Epithelial cell of alveolus of lung (primary cell): ENCODE data around the gene YWHAB. TPM values are rescaled to one million over a fixed set of nuclear protein-coding genes. Genes with fewer than 3 reads are reported as not detected.

Experiments used
- total RNA-seq: library from RNA; depleted of rRNA; stranded (reverse); fragments of >200 nt; gene quantifications from 2 replicates; pipeline ENCODE4 v1.2.1, GENCODE V29; 2015

YWHAB gene
- 76.7 and 149 TPM in 2 replicates for total RNA-seq

GRCh38 chr20:44885392-44886265 is at the start of gene YWHAB:
TSS of gene YWHAB (plus strand) at chr20:44885705. CDS start at chr20:44901534, 15,829 bp downstream.

GRCh38 chr20:44909872-44910689 is 24.6 kb downstream of the YWHAB start, which contains the start of gene PABPC1L:
TSS of gene PABPC1L (plus strand) at chr20:44910060. CDS start at chr20:44910144, 84 bp downstream.

Other genes starting within 250 kb of the YWHAB start
- gene ADA, start 234.0 kb upstream of the YWHAB start, total RNA-seq: 5.7 and 9.6 TPM in 2 replicates
- gene CCN5, start 170.3 kb upstream of the YWHAB start, total RNA-seq: 5.0 TPM in 1 of 2 replicates, not detected in the other
- not detected in 2 replicates for gene KCNK15, start 139.8 kb upstream of the YWHAB start, total RNA-seq
- not detected in 2 replicates for gene RIMS4, start 75.2 kb upstream of the YWHAB start, total RNA-seq
- 3.7 and 4.9 TPM in 2 replicates for gene PABPC1L, start 24.4 kb downstream of the YWHAB start, total RNA-seq
- gene TOMM34, start 74.7 kb downstream of the YWHAB start, total RNA-seq: 26.7 and 54.7 TPM in 2 replicates
- gene STK4, start 80.8 kb downstream of the YWHAB start, total RNA-seq: 13.7 and 16.4 TPM in 2 replicates
- gene KCNS1, start 215.4 kb downstream of the YWHAB start, total RNA-seq: 0.26 TPM in 1 of 2 replicates, not detected in the other
- gene WFDC5, start 229.5 kb downstream of the YWHAB start, total RNA-seq: not detected in 2 replicates
- not detected in 2 replicates for gene WFDC12, start 238.8 kb downstream of the YWHAB start, total RNA-seq